K562 (cell line): ENCODE data around the gene EVI5. TPM values are rescaled to one million over a fixed set of nuclear protein-coding genes. Genes with fewer than 3 reads are reported as not detected.

Source experiments
- ATAC-seq: fragments of 200-7000 bp; cut with Tn5 transposase; 3 replicates; pipeline ENCODE4 v1.9.1; 2020; ENCODE audit warnings: moderate library complexity
- BruUV-seq: library from RNA; stranded (reverse); fragments of 400-500 nt; replicated peaks from 2 replicates; lab custom pipeline; 2021; lab: Mats Ljungman, UMichigan
- CTCF ChIA-PET: fragments of 300-600 bp; formaldehyde crosslinking; extraction: SDS; loops from one replicate; lab custom pipeline; 2021; ENCODE audit warnings: low intra/inter-chr PET ratio; lab: Yijun Ruan, JAX
- POLR2A ChIA-PET: fragments of 300-600, 350-650 bp; sonication (Branson Sonifier 250); formaldehyde crosslinking; extraction: SDS; loops from one replicate; lab custom pipeline; 2021; ENCODE audit warnings: antibody characterized with exemption, inconsistent platforms; lab: Yijun Ruan, JAX
- DNase-seq, 4 experiments: peaks; one replicate each; pipeline versions ENCODE4 v3.0.0 to v3.0.0-alpha.2; 2011 to 2018; ENCODE audit warnings: low spot score in 3 of 4, mixed read lengths in 3 of 4; ENCODE audit errors: extremely low read depth in 1 of 4
- FAIRE-seq: peaks from 2 replicates; lab custom pipeline; 2011; peaks lifted over from hg19 to GRCh38; lab: Jason Lieb, UNC
- H2AFZ ChIP-seq: 2 replicates; pipeline ENCODE4 v1.6.0; 2011; ENCODE audit warnings: low read depth, low read length, control low read depth, inconsistent platforms
- H3K27ac ChIP-seq: fragments of 200-600 bp; 3 replicates; pipeline ENCODE4 v1.8.0; 2011; ENCODE audit warnings: low read depth, mild to moderate bottlenecking, control low read depth, inconsistent platforms, low read length, moderate library complexity, mixed read lengths; ENCODE audit errors: extremely low read depth
- H3K27me3 ChIP-seq, 2 experiments: fragments of 300-600 bp in 1 of 2; 2 replicates in 1 of 2; 3 replicates in 1 of 2; pipeline versions ENCODE4 v1.6.0 to v1.8.0; 2011; ENCODE audit warnings: inconsistent platforms in 2 of 2, low read length in 2 of 2, mild to moderate bottlenecking in 1 of 2, mixed read lengths in 1 of 2, moderate library complexity in 1 of 2; ENCODE audit not compliant: control insufficient read depth in 2 of 2, insufficient read depth in 2 of 2
- H3K36me3 ChIP-seq: fragments of 300-600 bp; 3 replicates; pipeline ENCODE4 v1.8.0; 2011; ENCODE audit warnings: mild to moderate bottlenecking, low read length, inconsistent platforms; ENCODE audit not compliant: control insufficient read depth, insufficient read depth
- H3K4me1 ChIP-seq, 2 experiments: fragments of 200-600 bp in 1 of 2; replicated peaks in 1 of 2; 2 replicates in 1 of 2; 3 replicates in 1 of 2; pipeline versions ENCODE4 v1.5.1 to v1.8.0; 2011; ENCODE audit warnings: inconsistent platforms in 2 of 2, low read length in 2 of 2, mild to moderate bottlenecking in 1 of 2, mixed read lengths in 1 of 2, moderate library complexity in 1 of 2; ENCODE audit not compliant: control insufficient read depth in 2 of 2, insufficient read depth in 2 of 2
- H3K4me2 ChIP-seq: 2 replicates; pipeline ENCODE4 v1.6.1; 2011; ENCODE audit warnings: low read length, control low read depth, inconsistent platforms, mixed read lengths; ENCODE audit not compliant: insufficient read depth
- H3K4me3 ChIP-seq: fragments of 200-600 bp; sonication (generic), shearing (Covaris generic); 2 replicates; pipeline ENCODE4 v1.5.1; 2016; ENCODE audit warnings: control low read depth, inconsistent platforms
- H3K79me2 ChIP-seq: fragments of 200-600 bp; 3 replicates; pipeline ENCODE4 v1.8.0; 2011; ENCODE audit warnings: low read length, inconsistent platforms; ENCODE audit not compliant: control insufficient read depth, insufficient read depth
- H3K9ac ChIP-seq, 2 experiments: 2 replicates each; pipeline versions ENCODE4 v1.6.0 to v1.6.1; 2011; ENCODE audit warnings: low read depth in 2 of 2, low read length in 2 of 2, control low read depth in 1 of 2, inconsistent platforms in 1 of 2, mild to moderate bottlenecking in 1 of 2, mixed read lengths in 1 of 2; ENCODE audit not compliant: insufficient read depth in 1 of 2
- H3K9me1 ChIP-seq: one replicate; pipeline ENCODE4 v1.6.0; 2011; ENCODE audit warnings: inconsistent platforms, mild to moderate bottlenecking, low read length, moderate library complexity; ENCODE audit not compliant: control insufficient read depth, insufficient read depth
- H3K9me3 ChIP-seq: replicated peaks from 2 replicates; pipeline ENCODE4 v1.5.1; 2011; ENCODE audit warnings: low read depth, low read length, inconsistent platforms; ENCODE audit not compliant: control insufficient read depth, insufficient read depth
- H4K20me1 ChIP-seq: replicated peaks from 2 replicates; pipeline ENCODE4 v1.6.1; 2011; ENCODE audit warnings: low read length, inconsistent platforms, mixed read lengths; ENCODE audit not compliant: control insufficient read depth, insufficient read depth
- ARID3A ChIP-seq: IDR thresholded peaks from 2 replicates; pipeline ENCODE4 v1.6.1; 2012; ENCODE audit warnings: low read depth, low read length, improper control_type of control experiment, borderline replicate concordance
- CCAR2 ChIP-seq: fragments of 200-400 bp; formaldehyde crosslinking; IDR thresholded peaks from 2 replicates; pipeline ENCODE4 v1.6.1; 2017; ENCODE audit warnings: mild to moderate bottlenecking, low read depth, low read length
- KDM1A ChIP-seq, 2 experiments: fragments of 450-650 bp; IDR thresholded peaks; 2 replicates each; pipeline ENCODE4 v1.6.1; 2016; ENCODE audit warnings: mild to moderate bottlenecking in 2 of 2
- MTA1 ChIP-seq: fragments of 450-650 bp; IDR thresholded peaks from 2 replicates; pipeline ENCODE4 v1.6.1; 2017; ENCODE audit warnings: borderline replicate concordance
- PML ChIP-seq: IDR thresholded peaks from 2 replicates; pipeline ENCODE4 v1.6.1; 2012; ENCODE audit warnings: low read length, inconsistent platforms
- RCOR1 ChIP-seq, 2 experiments: IDR thresholded peaks; 2 replicates each; pipeline ENCODE4 v1.6.1; 2012; ENCODE audit warnings: low read depth in 2 of 2, low read length in 2 of 2, borderline replicate concordance in 1 of 2, improper control_type of control experiment in 1 of 2
- in situ Hi-C: fragments of 300-500 bp; cut with MboI; formaldehyde crosslinking; loops from 4 replicates; pipeline ENCODE4 v1.15.0; 2018; ENCODE audit warnings: inconsistent platforms, mixed read lengths
- intact Hi-C: fragments of 100-400 bp; cut with micrococcal nuclease; formaldehyde crosslinking; loops from 2 replicates; pipeline ENCODE4 v1.14.2; 2022
- polyA plus RNA-seq, 8 experiments: library from polyadenylated mRNA; depleted of rRNA in 4 of 8; stranded (reverse) in 5 of 8; unstranded in 3 of 8; fragments of >200 nt; fragmentation: Nextera tagmentation in 2 of 8; fragmentation: Illumina TruSeq in 1 of 8; extraction: Ambion mirVana in 2 of 8; extraction: Trizol in 1 of 8; gene quantifications; 2 replicates each; pipeline versions ENCODE4 v1.2.1 to v1.2.3, GENCODE V29; 2011 to 2014; ENCODE audit warnings: inconsistent platforms in 1 of 8, missing spikeins in 1 of 8
- total RNA-seq, 7 experiments: library from RNA; depleted of rRNA in 6 of 7; stranded (reverse); fragments of >200 nt in 6 of 7; fragmentation: Illumina TruSeq in 2 of 7; extraction: Trizol in 2 of 7; gene quantifications; 2 replicates each; pipeline versions ENCODE4 v1.2.1 to v1.2.3, GENCODE V29; 2011 to 2021; ENCODE audit warnings: low replicate concordance in 1 of 7
- TF ChIP-seq, protein P1 (sequence below): fragments of 250-450 bp; sonication (Bioruptor Pico); IDR thresholded peaks from 2 replicates; pipeline ENCODE4 v1.8.0; 2022; ENCODE audit warnings: inconsistent platforms

The EVI5 gene
- total and polyA plus RNA-seq, 9 of the 15 experiments (the other 6 are each of a cell fraction or from before 2014, with no cell fraction given): 1.7 to 50.1 (median 13.7) TPM

DNA sequence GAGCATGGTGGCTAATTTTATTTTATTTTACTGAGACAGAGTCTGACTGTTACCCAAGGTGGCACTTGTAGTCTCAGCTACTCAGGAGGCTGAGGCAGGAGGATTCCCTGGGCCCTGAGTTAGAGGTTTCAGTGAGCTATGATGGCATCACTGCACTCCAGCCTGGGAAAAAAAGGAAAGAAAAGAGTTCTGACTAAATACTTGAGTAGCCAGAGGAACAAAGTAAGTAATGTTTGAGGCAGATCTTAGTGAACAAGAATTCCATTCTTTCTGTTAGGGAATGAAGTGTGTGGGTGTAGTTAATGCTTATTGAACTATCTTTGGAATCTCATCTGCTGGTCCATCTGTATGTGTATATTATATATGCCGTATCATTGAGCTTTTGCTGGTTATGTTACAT is 13.1 kb upstream of the EVI5 start (continued):
- TF ChIP-seq, protein P1, sequence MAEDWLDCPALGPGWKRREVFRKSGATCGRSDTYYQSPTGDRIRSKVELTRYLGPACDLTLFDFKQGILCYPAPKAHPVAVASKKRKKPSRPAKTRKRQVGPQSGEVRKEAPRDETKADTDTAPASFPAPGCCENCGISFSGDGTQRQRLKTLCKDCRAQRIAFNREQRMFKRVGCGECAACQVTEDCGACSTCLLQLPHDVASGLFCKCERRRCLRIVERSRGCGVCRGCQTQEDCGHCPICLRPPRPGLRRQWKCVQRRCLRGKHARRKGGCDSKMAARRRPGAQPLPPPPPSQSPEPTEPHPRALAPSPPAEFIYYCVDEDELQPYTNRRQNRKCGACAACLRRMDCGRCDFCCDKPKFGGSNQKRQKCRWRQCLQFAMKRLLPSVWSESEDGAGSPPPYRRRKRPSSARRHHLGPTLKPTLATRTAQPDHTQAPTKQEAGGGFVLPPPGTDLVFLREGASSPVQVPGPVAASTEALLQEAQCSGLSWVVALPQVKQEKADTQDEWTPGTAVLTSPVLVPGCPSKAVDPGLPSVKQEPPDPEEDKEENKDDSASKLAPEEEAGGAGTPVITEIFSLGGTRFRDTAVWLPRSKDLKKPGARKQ (CRISPR knock-in tag): no peak
- TF ChIP-seq PML: no peak
- TF ChIP-seq MTA1: no peak

DNA sequence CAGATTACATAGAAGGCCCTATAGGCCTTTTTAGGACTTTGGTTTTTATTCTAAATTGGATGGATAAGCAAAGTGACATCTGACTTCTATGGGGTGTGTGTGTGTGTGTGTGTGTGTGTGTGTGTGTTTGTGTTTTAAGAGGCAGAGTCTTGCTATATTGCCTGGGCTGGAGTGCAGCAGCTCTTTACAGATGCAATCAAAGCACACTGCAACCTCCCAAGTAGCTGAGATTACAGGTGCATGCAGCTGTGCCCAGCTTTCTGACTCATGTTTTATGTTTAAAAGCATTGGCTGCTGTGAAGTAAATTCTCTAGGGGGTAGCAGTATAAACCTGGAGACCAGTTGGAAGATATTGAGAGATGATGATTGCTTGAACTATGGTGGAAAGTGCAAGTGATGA is 12.4 kb upstream of the EVI5 start:
- Histone ChIP-seq H3K27me3 (no peaks in the 10 kb centered on the region), H3K4me1 (peaks cover 8% of the 10 kb centered on the region in 2 experiments; a peak in 3 of 5 replicates), H3K9ac (no peak overlapping the region), H3K79me2 (no peaks in the 10 kb centered on the region), H2AFZ (no peak overlapping the region), H3K4me2 (no peak overlapping the region), H3K36me3 (no peaks in the 10 kb centered on the region), H4K20me1 (no peaks in the 10 kb centered on the region), H3K27ac (no peak overlapping the region), H3K4me3 (no peak overlapping the region), H3K9me1 (no peaks in the 10 kb centered on the region), H3K9me3 (no peaks in the 10 kb centered on the region)
- POLR2A ChIA-PET: interaction anchor here (0.6 to 1.9 kb wide), 5 partner anchors 10 to 1184 kb away, joined by 3 to 12 read pairs (median 4); partner anchors contain the start of genes EVI5 and RPL5
- BruUV-seq: no TSS peak
- intact Hi-C loops (no loop called here), in situ Hi-C loops (no loop called here)
- ATAC-seq (no peak), FAIRE-seq (no peak), DNase-seq (no peak)
- CTCF ChIA-PET: no interaction called here
- TF ChIP-seq CCAR2: no peak
- TF ChIP-seq RCOR1 (IDR thresholded peaks at IDR 0.05; ENCODE audit: borderline replicate concordance in 1 of 2, low read depth in 2 of 2, low read length in 2 of 2): peak in 1 of 2 experiments; percentile 40; a peak in 1 of 4 replicates
- TF ChIP-seq ARID3A: no peak
- peak; percentile 79 to 85 for TF ChIP-seq KDM1A (IDR thresholded peaks at IDR 0.05)
